Vagina (tissue), 2 donors: ENCODE measurements around the gene DMAC2. TPM values are rescaled to one million over a fixed set of nuclear protein-coding genes. Genes with fewer than 3 reads are reported as not detected.
A peak's percentile ranks its signal among the peaks of the same experiment; 100 is the strongest.
"Not testable (repeated sequence)": the region's sequence is repeated elsewhere in the genome, so short reads cannot be mapped to it uniquely, and the experiment has no call there.

Source experiments
- DNase-seq, 2 donors: peaks; one replicate each; pipeline ENCODE4 v3.0.0-alpha.2; 2017; ENCODE audit errors: extremely low spot score in 2 of 2
- H3K27ac ChIP-seq: fragments of 200-600 bp; sonication (generic); one replicate; pipeline ENCODE4 v1.5.1; 2019
- H3K27me3 ChIP-seq: fragments of 200-600 bp; sonication (generic); one replicate; pipeline ENCODE4 v1.5.1; 2019
- H3K36me3 ChIP-seq, 2 donors: fragments of 200-600 bp; sonication (generic); one replicate each; pipeline ENCODE4 v1.5.1; 2017 to 2019
- H3K4me1 ChIP-seq: fragments of 200-600 bp; sonication (generic); one replicate; pipeline ENCODE4 v1.5.1; 2019
- H3K4me3 ChIP-seq, 2 donors: fragments of 200-600 bp; sonication (generic); 1 replicate in 1 of 2; 2 replicates in 1 of 2; pipeline ENCODE4 v1.5.1; 2016 to 2019
- H3K9me3 ChIP-seq: fragments of 200-600 bp; sonication (generic); one replicate; pipeline ENCODE4 v1.5.1; 2019
- CTCF ChIP-seq, 3 experiments: fragments of 450-650 bp in 2 of 3; fragments of 200-600 bp in 1 of 3; sonication (generic) in 1 of 3; IDR thresholded peaks; one replicate each; pipeline ENCODE4 v1.5.1; 2017 to 2019; ENCODE audit warnings: antibody characterized with exemption in 3 of 3, mild to moderate bottlenecking in 2 of 3, moderate library complexity in 2 of 3
- POLR2A ChIP-seq, 2 donors: fragments of 450-650 bp; IDR thresholded peaks; one replicate each; pipeline ENCODE4 v1.6.1; 2017; ENCODE audit warnings: antibody characterized with exemption in 2 of 2, mild to moderate bottlenecking in 2 of 2, moderate library complexity in 2 of 2
- POLR2AphosphoS5 ChIP-seq, 2 donors: sonication (generic); formaldehyde crosslinking; IDR thresholded peaks; one replicate each; pipeline ENCODE4 v1.9.0; 2017; ENCODE audit warnings: antibody characterized with exemption in 2 of 2, mild to moderate bottlenecking in 2 of 2, low read depth in 1 of 2; ENCODE audit not compliant: insufficient read depth in 1 of 2
- intact Hi-C: fragments of 100-400 bp; cut with DNase I; formaldehyde crosslinking; loops from one replicate; pipeline ENCODE4 v1.15.1; 2023
- total RNA-seq: library from RNA; depleted of rRNA; stranded (reverse); fragments of >200 nt; gene quantifications from one replicate; pipeline ENCODE4 v1.2.3, GENCODE V29; 2016

The DMAC2 gene
- total RNA-seq, 1 donor from 2014 or later: 39.8 TPM

- Histone ChIP-seq H3K27me3 (no peaks in the 10 kb centered on the region), H3K27ac (peak overlapping the region; percentile 61), H3K36me3 (peaks cover 0 to 48% of the 10 kb centered on the region in 2 donors), H3K4me3 (no peak overlapping the region), H3K4me1 (peaks cover 21% of the 10 kb centered on the region), H3K9me3 (no peaks in the 10 kb centered on the region)
- intact Hi-C loops: no loop called here
- DNase-seq: no peak
- TF ChIP-seq POLR2AphosphoS5 (IDR thresholded peaks at IDR 0.05; ENCODE audit: insufficient read depth in 1 of 2, low read depth in 1 of 2) (no peak), POLR2A (IDR thresholded peaks at IDR 0.05) (no peak), CTCF (IDR thresholded peaks at IDR 0.05) (no peak)
These were observed 28.4 kb downstream of the DMAC2 start for GRCh38 chr19:41411100-41411967.

- Histone ChIP-seq H3K27me3 (no peaks in the 10 kb centered on the region), H3K4me1 (peaks cover 25% of the 10 kb centered on the region), H3K4me3 (no peak overlapping the region)
These were observed 29.2 kb downstream of the DMAC2 start for GRCh38 chr19:41410336-41411054.

GRCh38 chr19:41409288-41409687 lies 30.4 kb downstream of the DMAC2 start:
- no peaks in the 10 kb centered on the region for H3K9me3 ChIP-seq
- peaks cover 0 to 29% of the 10 kb centered on the region in 2 donors for H3K36me3 ChIP-seq
- no peak overlapping the region for H3K27ac ChIP-seq
- H3K4me3 ChIP-seq: no peak overlapping the region
- H3K27me3 ChIP-seq: no peaks in the 10 kb centered on the region
- no peak for DNase-seq
- intact Hi-C loops: no loop called here
- TF ChIP-seq POLR2A (IDR thresholded peaks at IDR 0.05): no peak
- TF ChIP-seq POLR2AphosphoS5 (IDR thresholded peaks at IDR 0.05; ENCODE audit: insufficient read depth in 1 of 2, low read depth in 1 of 2): no peak
- no peak for TF ChIP-seq CTCF (IDR thresholded peaks at IDR 0.05)
- H3K4me1 ChIP-seq: peaks cover 30% of the 10 kb centered on the region

More at GRCh38 chr19:41410336-41411054, 29.2 kb downstream of the DMAC2 start:
- H3K36me3 ChIP-seq: peaks cover 0 to 41% of the 10 kb centered on the region in 2 donors
- peak overlapping the region; percentile 61 for H3K27ac ChIP-seq
- intact Hi-C loops: no loop called here
- H3K9me3 ChIP-seq: no peaks in the 10 kb centered on the region
- TF ChIP-seq POLR2AphosphoS5 (IDR thresholded peaks at IDR 0.05; ENCODE audit: insufficient read depth in 1 of 2, low read depth in 1 of 2): no peak
- TF ChIP-seq POLR2A (IDR thresholded peaks at IDR 0.05): no peak
- no peak for TF ChIP-seq CTCF (IDR thresholded peaks at IDR 0.05)
- no peak for DNase-seq

GRCh38 chr19:41408846-41409245 lies 30.9 kb downstream of the DMAC2 start:
- H3K4me3 ChIP-seq, H3K27ac ChIP-seq, H3K9me3 ChIP-seq, intact Hi-C loops, DNase-seq, H3K27me3 ChIP-seq: not testable (repeated sequence)
- peaks cover 33% of the 10 kb centered on the region for H3K4me1 ChIP-seq
- H3K36me3 ChIP-seq: peaks cover 0 to 25% of the 10 kb centered on the region in 2 donors

GRCh38 chr19:41408256-41408655 lies 31.5 kb downstream of the DMAC2 start:
- TF ChIP-seq CTCF (IDR thresholded peaks at IDR 0.05) (no peak), POLR2A (IDR thresholded peaks at IDR 0.05) (no peak), POLR2AphosphoS5 (IDR thresholded peaks at IDR 0.05; ENCODE audit: insufficient read depth in 1 of 2, low read depth in 1 of 2) (no peak)
- no peak overlapping the region for H3K4me3 ChIP-seq
- no peak overlapping the region for H3K27ac ChIP-seq
- peaks cover 37% of the 10 kb centered on the region for H3K4me1 ChIP-seq
- H3K9me3 ChIP-seq: no peaks in the 10 kb centered on the region
- no peaks in the 10 kb centered on the region for H3K27me3 ChIP-seq
- peaks cover 0 to 19% of the 10 kb centered on the region in 2 donors for H3K36me3 ChIP-seq
- intact Hi-C loops: no loop called here
- DNase-seq: no peak
